PC-3 (cell line): ENCODE data around the gene CLASP1. TPM values are rescaled to one million over a fixed set of nuclear protein-coding genes. Genes with fewer than 3 reads are reported as not detected.
"Not testable (repeated sequence)": the region's sequence is repeated elsewhere in the genome, so short reads cannot be mapped to it uniquely, and the experiment has no call there.

Experiments
- ATAC-seq: fragments of 200-7000 bp; cut with Tn5 transposase; 2 replicates; pipeline ENCODE4 v1.9.1; 2020; ENCODE audit warnings: mild to moderate bottlenecking, moderate library complexity
- BruUV-seq: library from RNA; stranded (reverse); fragments of 400-500 nt; replicated peaks from 2 replicates; lab custom pipeline; 2021; lab: Mats Ljungman, UMichigan
- CTCF ChIA-PET: fragments of 300-600 bp; sonication (Branson Sonifier 250); formaldehyde crosslinking; loops from one replicate; lab custom pipeline; 2022; ENCODE audit warnings: antibody characterized with exemption; lab: Charles Lee
- POLR2A ChIA-PET: fragments of 300-600 bp; sonication (Branson Sonifier 250); formaldehyde crosslinking; loops from one replicate; lab custom pipeline; 2022; ENCODE audit warnings: antibody characterized with exemption; ENCODE audit not compliant: unreplicated experiment; lab: Charles Lee
- DNase-seq: peaks from one replicate; pipeline ENCODE4 v3.0.0-alpha.2; 2015
- H2AFZ ChIP-seq: fragments of 300-600 bp; sonication (generic); 2 replicates; pipeline ENCODE4 v1.6.0; 2016; ENCODE audit warnings: antibody characterized with exemption, low read length
- H3F3A ChIP-seq: fragments of 300-600 bp; sonication (generic); one replicate; pipeline ENCODE4 v1.6.0; 2017; ENCODE audit warnings: antibody characterized with exemption, low read length, control low read depth, mild to moderate bottlenecking; ENCODE audit not compliant: unreplicated experiment
- H3K27ac ChIP-seq: fragments of 300-600 bp; sonication (generic); 2 replicates; pipeline ENCODE4 v1.5.1; 2016; ENCODE audit warnings: mild to moderate bottlenecking, low read length
- H3K27me3 ChIP-seq: fragments of 300-600 bp; sonication (generic); 2 replicates; pipeline ENCODE4 v1.6.1; 2016; ENCODE audit warnings: low read length, mixed read lengths
- H3K36me3 ChIP-seq: fragments of 300-600 bp; sonication (generic); 2 replicates; pipeline ENCODE4 v1.6.1; 2016; ENCODE audit warnings: low read depth, mixed run types, low read length, mixed read lengths
- H3K4me1 ChIP-seq: fragments of 300-600 bp; sonication (generic); 2 replicates; pipeline ENCODE4 v1.5.1; 2016; ENCODE audit warnings: low read length; ENCODE audit not compliant: insufficient read depth
- H3K4me2 ChIP-seq: fragments of 300-600 bp; sonication (generic); 2 replicates; pipeline ENCODE4 v1.6.0; 2016; ENCODE audit warnings: low read length
- H3K4me3 ChIP-seq: fragments of 300-600 bp; sonication (generic); 2 replicates; pipeline ENCODE4 v1.5.1; 2016; ENCODE audit warnings: mild to moderate bottlenecking, low read length, mixed read lengths
- H3K79me2 ChIP-seq: fragments of 300-600 bp; sonication (generic); 2 replicates; pipeline ENCODE4 v1.6.1; 2017; ENCODE audit warnings: low read length, mixed read lengths
- H3K9ac ChIP-seq: fragments of 300-600 bp; sonication (generic); 2 replicates; pipeline ENCODE4 v1.6.0; 2016; ENCODE audit warnings: mild to moderate bottlenecking, low read length
- H3K9me2 ChIP-seq: fragments of 300-600 bp; sonication (generic); replicated peaks from 2 replicates; pipeline ENCODE4 v1.6.1; 2016; ENCODE audit warnings: mixed run types, low read length, mixed read lengths
- H3K9me3 ChIP-seq: fragments of 300-600 bp; sonication (generic); 2 replicates; pipeline ENCODE4 v1.6.1; 2016; ENCODE audit warnings: low read length, mixed read lengths
- H4K20me1 ChIP-seq: fragments of 300-600 bp; sonication (generic); 2 replicates; pipeline ENCODE4 v1.6.1; 2016; ENCODE audit warnings: low read length, mixed read lengths
- CTCF ChIP-seq: fragments of 300-600 bp; sonication (generic); conservative IDR thresholded peaks from 2 replicates; pipeline ENCODE4 v1.5.1; 2017; ENCODE audit warnings: antibody characterized with exemption, low read depth, mild to moderate bottlenecking, low read length
- EZH2 ChIP-seq: fragments of 300-600 bp; sonication (generic); IDR thresholded peaks from one replicate; pipeline ENCODE4 v1.6.1; 2017; ENCODE audit warnings: antibody characterized with exemption, mild to moderate bottlenecking, low read length; ENCODE audit not compliant: unreplicated experiment
- EZH2phosphoT487 ChIP-seq: fragments of 300-600 bp; sonication (generic); IDR thresholded peaks from 2 replicates; pipeline ENCODE4 v1.6.1; 2018; ENCODE audit warnings: mild to moderate bottlenecking, antibody characterized with exemption, low read length, borderline replicate concordance
- intact Hi-C: fragments of 100-400 bp; cut with micrococcal nuclease; formaldehyde crosslinking; loops from 2 replicates; pipeline ENCODE4 v1.9.0; 2023
- total RNA-seq: library from RNA; depleted of rRNA; stranded (reverse); fragments of >200 nt; gene quantifications from 2 replicates; pipeline ENCODE4 v1.2.3, GENCODE V29; 2014

CLASP1 gene
- total RNA-seq, 1 experiment from 2014 or later, result 24.3 TPM

- H3K9me2 ChIP-seq, result no peaks in the 10 kb centered on the region
- no TSS peak for BruUV-seq
- peak overlapping the region; percentile 52 for H3K4me2 ChIP-seq
- H3K27me3 ChIP-seq, result no peaks in the 10 kb centered on the region
- ChIA-PET CTCF (interaction anchor here (0.6 kb wide), 1 partner anchor 73 kb away, joined by 5 read pairs; no protein-coding TSS in a partner anchor), POLR2A (interaction anchor here (0.5 kb wide), 1 partner anchor 16 kb away, joined by 3 read pairs; no protein-coding TSS in a partner anchor)
- H2AFZ ChIP-seq, result no peak overlapping the region
- DNase-seq, result no peak
- no peaks in the 10 kb centered on the region for H3K79me2 ChIP-seq
- intact Hi-C loops, result no loop called here
- H3F3A ChIP-seq, result no peaks in the 10 kb centered on the region
- no peaks in the 10 kb centered on the region for H4K20me1 ChIP-seq
- peaks cover 24% of the 10 kb centered on the region for H3K4me1 ChIP-seq
- no peak overlapping the region for H3K27ac ChIP-seq
- ATAC-seq, result peak; percentile 17
- no peak overlapping the region for H3K9ac ChIP-seq
- no peak overlapping the region for H3K4me3 ChIP-seq
- no peaks in the 10 kb centered on the region for H3K9me3 ChIP-seq
- H3K36me3 ChIP-seq, result no peaks in the 10 kb centered on the region
- TF ChIP-seq CTCF, result no peak
- TF ChIP-seq EZH2, result no peak
- TF ChIP-seq EZH2phosphoT487, result no peak
Observed at GRCh38 chr2:121663434-121663833, 14.2 kb upstream of the CLASP1 start.

- no peaks in the 10 kb centered on the region for H3K79me2 ChIP-seq
- H3K9me3 ChIP-seq, result no peaks in the 10 kb centered on the region
- intact Hi-C loops, result no loop called here
- no peak overlapping the region for H3K27ac ChIP-seq
- no peak overlapping the region for H3K4me2 ChIP-seq
- H3K36me3 ChIP-seq, result no peaks in the 10 kb centered on the region
- CTCF ChIA-PET, result no interaction called here
- no peak for DNase-seq
- H3K27me3 ChIP-seq, result no peaks in the 10 kb centered on the region
- H3K9ac ChIP-seq, result no peak overlapping the region
- ATAC-seq, result no peak
- H3K4me1 ChIP-seq, result peaks cover 24% of the 10 kb centered on the region
- H3K4me3 ChIP-seq, result no peak overlapping the region
- H3F3A ChIP-seq, result no peaks in the 10 kb centered on the region
- POLR2A ChIA-PET, result no interaction called here
- H3K9me2 ChIP-seq, result no peaks in the 10 kb centered on the region
- TF ChIP-seq CTCF (no peak), EZH2phosphoT487 (no peak), EZH2 (no peak)
- H4K20me1 ChIP-seq, result no peaks in the 10 kb centered on the region
- no TSS peak for BruUV-seq
- H2AFZ ChIP-seq, result no peak overlapping the region
Observed at GRCh38 chr2:121662656-121663055, 13.4 kb upstream of the CLASP1 start.

- Histone ChIP-seq H2AFZ (no peak overlapping the region), H3K9ac (no peak overlapping the region), H3F3A (no peaks in the 10 kb centered on the region), H3K79me2 (no peaks in the 10 kb centered on the region), H3K27me3 (no peaks in the 10 kb centered on the region), H3K4me2 (no peak overlapping the region), H3K9me3 (no peaks in the 10 kb centered on the region), H3K27ac (no peak overlapping the region), H3K4me1 (peaks cover 17% of the 10 kb centered on the region), H4K20me1 (no peaks in the 10 kb centered on the region), H3K4me3 (no peak overlapping the region), H3K36me3 (no peaks in the 10 kb centered on the region), H3K9me2 (no peaks in the 10 kb centered on the region)
- DNase-seq (no peak), ATAC-seq (no peak)
- ChIA-PET CTCF (no interaction called here), POLR2A (no interaction called here)
- no peak for TF ChIP-seq CTCF
- TF ChIP-seq EZH2phosphoT487, result no peak
- no peak for TF ChIP-seq EZH2
- BruUV-seq, result no TSS peak
- intact Hi-C loops, result no loop called here
Observed at GRCh38 chr2:121659933-121660332, 10.7 kb upstream of the CLASP1 start.

- ATAC-seq, H3K9ac ChIP-seq, H3K27ac ChIP-seq, BruUV-seq, H3K9me3 ChIP-seq, POLR2A ChIA-PET, H4K20me1 ChIP-seq, H3K9me2 ChIP-seq, H3K79me2 ChIP-seq, H3K4me2 ChIP-seq, H3F3A ChIP-seq, H3K27me3 ChIP-seq, H2AFZ ChIP-seq, intact Hi-C loops, H3K4me3 ChIP-seq, DNase-seq, H3K36me3 ChIP-seq, H3K4me1 ChIP-seq: not testable (repeated sequence)
- CTCF ChIA-PET, result interaction anchor here (0.7 kb wide), 1 partner anchor 1327 kb away, joined by 4 read pairs; no protein-coding TSS in a partner anchor
Observed at GRCh38 chr2:121658393-121658792, 9.1 kb upstream of the CLASP1 start.
